Neural cell (in vitro differentiated cells): Measurements from ENCODE around the gene FREY1. TPM values are rescaled to one million over a fixed set of nuclear protein-coding genes. Genes with fewer than 3 reads are reported as not detected.

Experiments
- H2AFZ ChIP-seq: fragments of 200-600, 300-800 bp; sonication (generic), shearing (Covaris generic); 2 replicates; pipeline ENCODE4 v1.6.0; 2014; ENCODE audit warnings: low read depth, mild to moderate bottlenecking, antibody characterized with exemption, low read length, moderate library complexity
- H3F3A ChIP-seq: fragments of 200-600 bp; shearing (Covaris generic); 2 replicates; pipeline ENCODE4 v1.6.1; 2016; ENCODE audit warnings: mild to moderate bottlenecking, moderate library complexity, mixed read lengths, antibody characterized with exemption, low read length; ENCODE audit not compliant: insufficient read depth, poor library complexity, severe bottlenecking
- H3K27ac ChIP-seq: fragments of 200-600, 300-800 bp; sonication (generic), shearing (Covaris generic); 2 replicates; pipeline ENCODE4 v1.5.1; 2014; ENCODE audit warnings: mild to moderate bottlenecking, low read length, moderate library complexity
- H3K27me3 ChIP-seq: fragments of 300-800, 200-600 bp; sonication (generic), shearing (Covaris generic); 2 replicates; pipeline ENCODE4 v1.6.0; 2014; ENCODE audit warnings: mild to moderate bottlenecking, low read depth, low read length, moderate library complexity; ENCODE audit not compliant: insufficient read depth
- H3K36me3 ChIP-seq: fragments of 300-800, 200-600 bp; sonication (generic), shearing (Covaris generic); 2 replicates; pipeline ENCODE4 v1.5.1; 2014; ENCODE audit warnings: mild to moderate bottlenecking, antibody characterized with exemption, low read length, moderate library complexity; ENCODE audit not compliant: insufficient read depth
- H3K4me2 ChIP-seq: fragments of 300-800, 200-600 bp; sonication (generic), shearing (Covaris generic); 2 replicates; pipeline ENCODE4 v1.6.0; 2014; ENCODE audit warnings: mild to moderate bottlenecking, low read length
- H3K4me3 ChIP-seq: fragments of 300-800, 200-600 bp; sonication (generic), shearing (Covaris generic); 2 replicates; pipeline ENCODE4 v1.5.1; 2014; ENCODE audit warnings: mild to moderate bottlenecking, low read length, moderate library complexity
- H3K79me2 ChIP-seq: fragments of 200-600 bp; shearing (Covaris generic); replicated peaks from 2 replicates; pipeline ENCODE4 v1.6.0; 2014; ENCODE audit warnings: mild to moderate bottlenecking, low read length, moderate library complexity; ENCODE audit not compliant: insufficient read depth
- H3K9ac ChIP-seq: fragments of 300-800, 200-600 bp; sonication (generic), shearing (Covaris generic); 2 replicates; pipeline ENCODE4 v1.6.1; 2016; ENCODE audit warnings: mild to moderate bottlenecking, low read length, mixed read lengths
- H3K9me2 ChIP-seq: fragments of 200-600 bp; shearing (Covaris generic); 2 replicates; pipeline ENCODE4 v1.6.1; 2016; ENCODE audit warnings: mild to moderate bottlenecking, low read length, mixed read lengths; ENCODE audit not compliant: insufficient read depth
- H3K9me3 ChIP-seq: fragments of 200-600, 300-800 bp; sonication (generic), shearing (Covaris generic); 2 replicates; pipeline ENCODE4 v1.6.1; 2016; ENCODE audit warnings: mild to moderate bottlenecking, mixed run types, low read length, moderate library complexity, mixed read lengths
- H4K20me1 ChIP-seq: fragments of 200-600 bp; shearing (Covaris generic); 2 replicates; pipeline ENCODE4 v1.6.1; 2016; ENCODE audit warnings: mild to moderate bottlenecking, mixed run types; ENCODE audit not compliant: insufficient read depth
- CTCF ChIP-seq: fragments of 450-650 bp; IDR thresholded peaks from 2 replicates; pipeline ENCODE4 v1.5.1; 2014; ENCODE audit warnings: antibody characterized with exemption, mild to moderate bottlenecking, moderate library complexity; ENCODE audit not compliant: poor library complexity, severe bottlenecking
- EP300 ChIP-seq: fragments of 450-650 bp; conservative IDR thresholded peaks from 2 replicates; pipeline ENCODE4 v1.6.1; 2014; ENCODE audit warnings: antibody characterized with exemption, mild to moderate bottlenecking, moderate library complexity; ENCODE audit not compliant: poor library complexity, severe bottlenecking
- EZH2 ChIP-seq: fragments of 200-600, 300-800 bp; shearing (Covaris generic), sonication (generic); IDR thresholded peaks from 2 replicates; pipeline ENCODE4 v1.6.1; 2014; ENCODE audit warnings: antibody characterized with exemption, low read length, borderline replicate concordance, mild to moderate bottlenecking; ENCODE audit not compliant: insufficient read depth, poor library complexity, severe bottlenecking
- MXI1 ChIP-seq: fragments of 450-650 bp; conservative IDR thresholded peaks from 2 replicates; pipeline ENCODE4 v1.6.1; 2014; ENCODE audit warnings: antibody characterized with exemption, mild to moderate bottlenecking; ENCODE audit not compliant: poor library complexity, severe bottlenecking
- POLR2AphosphoS5 ChIP-seq: IDR thresholded peaks from 2 replicates; pipeline ENCODE4 v1.6.1; 2012
- RAD21 ChIP-seq: fragments of 450-650 bp; conservative IDR thresholded peaks from 2 replicates; pipeline ENCODE4 v1.6.1; 2014; ENCODE audit warnings: antibody characterized with exemption, mild to moderate bottlenecking, moderate library complexity
- REST ChIP-seq: IDR thresholded peaks from 2 replicates; pipeline ENCODE4 v1.6.1; 2012; ENCODE audit warnings: borderline replicate concordance
- SMC3 ChIP-seq: fragments of 450-650 bp; conservative IDR thresholded peaks from 2 replicates; pipeline ENCODE4 v1.6.1; 2014; ENCODE audit warnings: antibody characterized with exemption, mild to moderate bottlenecking, moderate library complexity; ENCODE audit not compliant: poor library complexity
- TAF1 ChIP-seq: IDR thresholded peaks from 2 replicates; pipeline ENCODE4 v1.6.1; 2012; ENCODE audit warnings: low read depth
- polyA plus RNA-seq: library from polyadenylated mRNA; depleted of rRNA; stranded (reverse); fragments of >200 nt; gene quantifications from 2 replicates; pipeline ENCODE4 v1.2.3, GENCODE V29; 2014

Gene FREY1
- polyA plus RNA-seq, 1 donor from 2014 or later, result not detected

GRCh38 chr11:45870706-45871105 lies 36.4 kb downstream of the FREY1 start:
- Histone ChIP-seq H3K4me2 (no peak overlapping the region), H3K9me2 (no peaks in the 10 kb centered on the region), H3K79me2 (no peaks in the 10 kb centered on the region), H3K9ac (no peak overlapping the region), H3F3A (no peaks in the 10 kb centered on the region), H2AFZ (no peak overlapping the region), H3K27ac (no peak overlapping the region), H3K36me3 (no peaks in the 10 kb centered on the region), H4K20me1 (no peaks in the 10 kb centered on the region), H3K27me3 (no peaks in the 10 kb centered on the region), H3K4me3 (no peak overlapping the region), H3K9me3 (no peaks in the 10 kb centered on the region)
- no peak for TF ChIP-seq EP300
- no peak for TF ChIP-seq EZH2
- no peak for TF ChIP-seq RAD21
- TF ChIP-seq MXI1, result no peak

- no peak overlapping the region for H2AFZ ChIP-seq
- H3K4me2 ChIP-seq, result no peak overlapping the region
- H3K4me3 ChIP-seq, result no peak overlapping the region
- no peaks in the 10 kb centered on the region for H3K27me3 ChIP-seq
- no peaks in the 10 kb centered on the region for H3K9me3 ChIP-seq
- H3K79me2 ChIP-seq, result no peaks in the 10 kb centered on the region
- H3K9me2 ChIP-seq, result no peaks in the 10 kb centered on the region
- no peaks in the 10 kb centered on the region for H3K36me3 ChIP-seq
- no peaks in the 10 kb centered on the region for H4K20me1 ChIP-seq
- no peak overlapping the region for H3K9ac ChIP-seq
- no peaks in the 10 kb centered on the region for H3F3A ChIP-seq
- TF ChIP-seq RAD21 (no peak), MXI1 (no peak), EZH2 (no peak), EP300 (no peak), CTCF (no peak), POLR2AphosphoS5 (no peak), TAF1 (no peak), SMC3 (no peak), REST (no peak)
- no peak overlapping the region for H3K27ac ChIP-seq
These were observed 37.5 kb downstream of the FREY1 start for GRCh38 chr11:45869551-45869950.

GRCh38 chr11:45864041-45864440 lies 43.0 kb downstream of the FREY1 start:
- Histone ChIP-seq H3F3A (peaks cover under 1% of the 10 kb centered on the region), H4K20me1 (no peaks in the 10 kb centered on the region), H3K4me2 (no peak overlapping the region), H3K27ac (no peak overlapping the region), H3K4me3 (no peak overlapping the region), H3K9me3 (no peaks in the 10 kb centered on the region), H3K27me3 (no peaks in the 10 kb centered on the region), H2AFZ (no peak overlapping the region), H3K9me2 (no peaks in the 10 kb centered on the region), H3K36me3 (no peaks in the 10 kb centered on the region), H3K9ac (no peak overlapping the region), H3K79me2 (no peaks in the 10 kb centered on the region)
- TF ChIP-seq RAD21 (no peak), TAF1 (no peak)
